ENCODE measurements around the gene ZNF148.
"Not testable (repeated sequence)": the region's sequence is repeated elsewhere in the genome, so short reads cannot be mapped to it uniquely, and the experiment has no call there.

ZNF148 gene, protein sequence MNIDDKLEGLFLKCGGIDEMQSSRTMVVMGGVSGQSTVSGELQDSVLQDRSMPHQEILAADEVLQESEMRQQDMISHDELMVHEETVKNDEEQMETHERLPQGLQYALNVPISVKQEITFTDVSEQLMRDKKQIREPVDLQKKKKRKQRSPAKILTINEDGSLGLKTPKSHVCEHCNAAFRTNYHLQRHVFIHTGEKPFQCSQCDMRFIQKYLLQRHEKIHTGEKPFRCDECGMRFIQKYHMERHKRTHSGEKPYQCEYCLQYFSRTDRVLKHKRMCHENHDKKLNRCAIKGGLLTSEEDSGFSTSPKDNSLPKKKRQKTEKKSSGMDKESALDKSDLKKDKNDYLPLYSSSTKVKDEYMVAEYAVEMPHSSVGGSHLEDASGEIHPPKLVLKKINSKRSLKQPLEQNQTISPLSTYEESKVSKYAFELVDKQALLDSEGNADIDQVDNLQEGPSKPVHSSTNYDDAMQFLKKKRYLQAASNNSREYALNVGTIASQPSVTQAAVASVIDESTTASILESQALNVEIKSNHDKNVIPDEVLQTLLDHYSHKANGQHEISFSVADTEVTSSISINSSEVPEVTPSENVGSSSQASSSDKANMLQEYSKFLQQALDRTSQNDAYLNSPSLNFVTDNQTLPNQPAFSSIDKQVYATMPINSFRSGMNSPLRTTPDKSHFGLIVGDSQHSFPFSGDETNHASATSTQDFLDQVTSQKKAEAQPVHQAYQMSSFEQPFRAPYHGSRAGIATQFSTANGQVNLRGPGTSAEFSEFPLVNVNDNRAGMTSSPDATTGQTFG
- total RNA-seq: 25.5 to 91.8 (median 50.7) reads per million in 17 experiments

DNA sequence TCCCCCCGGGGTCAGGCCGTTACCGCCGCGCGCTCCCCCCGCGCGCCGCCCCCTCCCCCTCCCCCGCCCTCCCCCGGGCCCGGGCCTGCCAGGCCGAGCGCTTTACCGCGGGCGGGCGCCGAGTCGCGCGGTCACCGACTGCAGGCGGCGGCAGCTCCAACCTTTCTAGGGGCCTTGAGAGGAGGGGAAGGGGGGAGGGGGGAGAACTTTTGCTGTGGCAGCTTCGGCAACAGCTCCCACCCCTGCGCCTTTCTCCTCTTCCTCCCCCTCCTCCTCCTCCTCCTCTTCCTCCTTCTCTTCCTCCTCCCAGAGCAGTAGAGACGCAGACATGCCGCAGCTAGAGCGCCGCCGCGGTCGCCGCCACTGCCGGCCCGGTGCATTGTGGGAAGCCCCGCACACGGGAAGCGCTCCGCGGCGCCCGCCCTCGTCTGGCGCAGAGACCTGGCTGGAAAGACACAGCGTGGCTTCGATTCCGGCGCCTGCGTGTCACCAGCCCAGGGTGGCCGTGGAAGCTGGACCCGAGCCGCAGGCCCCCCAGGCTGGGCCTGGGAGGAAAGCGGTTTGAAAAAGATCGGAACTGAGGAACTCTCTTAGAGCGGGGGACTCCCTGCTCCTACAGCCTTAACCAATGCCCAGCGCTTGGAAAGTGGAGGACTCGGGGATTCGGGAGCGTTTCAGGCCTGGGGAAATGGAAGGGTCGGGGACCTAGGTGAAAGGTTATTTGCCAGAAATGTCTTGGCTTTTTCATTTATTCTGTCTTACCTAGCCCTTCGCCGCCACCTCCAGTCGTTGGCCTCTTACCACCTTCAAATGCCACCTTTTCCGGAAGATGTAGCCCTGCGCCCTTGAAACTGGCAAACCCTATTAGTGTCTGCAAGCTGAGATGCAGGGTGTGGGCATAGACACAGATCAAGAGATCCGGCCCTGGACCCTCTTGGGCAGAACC is at the start of gene ZNF148:
TSS of gene ZNF148 (minus strand) at position 330 of the 946 bp plus-strand sequence. CDS start 61,685 bp downstream, outside the sequence.
- DNase-seq: peak; percentile 91 to 96 (median 93)

DNA sequence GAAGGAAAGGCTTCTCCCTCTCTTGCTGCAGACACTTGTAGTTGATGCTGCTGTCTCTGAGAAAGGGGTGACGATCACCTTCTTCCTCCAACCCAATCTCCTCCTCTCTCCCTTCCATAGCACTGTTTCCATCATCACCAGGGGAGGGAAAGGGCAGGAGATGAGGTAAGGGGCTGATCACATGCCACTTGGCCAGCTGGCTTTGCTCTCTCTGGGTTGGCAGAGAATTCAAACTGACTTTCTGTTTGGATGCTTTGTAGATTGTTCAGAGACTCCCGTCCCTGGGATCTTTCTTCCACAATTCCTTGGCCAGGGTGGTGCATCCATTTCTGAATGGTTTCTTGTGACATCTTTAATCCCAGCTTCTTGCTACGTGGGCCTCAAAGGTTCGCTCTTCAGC is 43.2 kb upstream of the ZNF148 start:
- no peak for DNase-seq

DNA sequence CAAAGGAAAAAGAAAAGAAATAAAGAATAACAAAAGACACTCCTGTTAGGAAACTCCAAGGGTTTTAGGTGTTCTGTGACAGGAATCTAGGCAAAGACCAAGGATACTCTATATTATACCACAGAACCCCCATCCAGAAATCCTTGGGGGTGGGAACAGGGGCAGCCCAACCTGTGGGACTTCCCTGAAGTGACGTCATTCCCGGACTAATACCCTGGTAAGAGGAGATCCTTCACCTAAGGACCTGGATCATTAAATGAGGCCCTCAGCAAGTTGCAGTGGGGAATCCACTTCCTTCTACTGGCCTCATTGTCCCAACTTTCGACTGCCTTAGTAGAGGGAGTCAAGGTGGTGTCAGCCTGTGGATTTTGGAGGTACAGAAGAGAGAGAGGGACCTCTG is 41.1 kb upstream of the ZNF148 start:
- DNase-seq: no peak

DNA sequence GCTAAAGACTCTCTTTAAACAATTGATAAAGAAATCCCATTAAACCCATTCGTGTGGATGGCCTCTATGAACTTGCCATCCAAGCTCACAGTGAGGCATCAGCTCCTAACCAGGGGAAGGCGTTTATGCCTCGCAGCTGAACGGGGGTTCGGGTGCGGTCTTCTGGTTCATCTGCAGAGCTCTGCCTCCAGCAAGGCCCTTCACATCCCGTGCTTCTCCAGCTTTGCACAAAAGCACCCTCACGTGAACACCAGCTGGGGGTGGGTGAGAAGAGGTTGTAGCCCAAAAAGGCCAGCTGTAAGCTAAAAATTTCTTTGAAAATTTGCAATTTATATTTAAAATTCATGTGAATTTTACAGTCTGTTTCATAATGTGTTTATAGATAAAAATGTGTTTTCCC is 39.5 kb upstream of the ZNF148 start:
- no peak for DNase-seq

DNA sequence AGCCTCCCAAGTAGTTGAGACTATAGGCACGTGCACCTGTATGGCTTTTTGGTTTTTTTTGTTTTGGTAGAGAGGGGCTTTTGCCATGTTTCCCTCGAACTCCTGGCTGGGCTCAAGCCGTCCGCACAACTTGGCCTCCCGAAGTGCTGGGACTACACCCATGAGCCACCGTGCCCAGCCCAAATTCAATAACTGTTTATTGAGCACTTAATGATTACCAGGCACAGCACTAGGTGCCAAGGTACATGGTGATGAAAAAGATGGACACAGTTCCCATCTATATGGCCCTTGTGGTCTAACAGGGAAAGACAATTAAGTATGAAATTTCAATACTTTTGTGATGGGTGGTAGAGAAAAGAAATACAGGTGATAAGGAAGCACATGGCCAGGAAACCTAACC is 35.8 kb upstream of the ZNF148 start:
- no peak for DNase-seq

DNA sequence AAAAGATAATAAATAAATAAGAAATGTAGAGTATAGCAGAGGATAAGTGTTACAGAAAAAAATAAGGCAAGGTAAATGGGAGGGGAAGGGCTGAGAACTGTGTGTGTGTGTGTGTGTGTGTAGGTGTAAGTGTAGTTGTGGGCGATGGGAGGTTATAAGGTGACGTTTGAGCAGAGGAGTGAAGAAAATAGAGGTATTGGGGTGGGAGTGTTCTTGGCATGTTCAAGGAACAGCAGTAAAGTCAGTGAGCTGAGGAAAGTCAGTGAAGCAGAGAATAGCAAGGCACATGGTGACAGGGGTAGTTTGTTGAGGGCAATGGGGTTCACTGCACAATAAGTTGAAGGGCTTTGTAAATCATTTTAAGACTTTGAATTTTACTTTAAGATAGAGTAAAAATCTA is 30.9 kb upstream of the ZNF148 start:
- DNase-seq: no peak

DNA sequence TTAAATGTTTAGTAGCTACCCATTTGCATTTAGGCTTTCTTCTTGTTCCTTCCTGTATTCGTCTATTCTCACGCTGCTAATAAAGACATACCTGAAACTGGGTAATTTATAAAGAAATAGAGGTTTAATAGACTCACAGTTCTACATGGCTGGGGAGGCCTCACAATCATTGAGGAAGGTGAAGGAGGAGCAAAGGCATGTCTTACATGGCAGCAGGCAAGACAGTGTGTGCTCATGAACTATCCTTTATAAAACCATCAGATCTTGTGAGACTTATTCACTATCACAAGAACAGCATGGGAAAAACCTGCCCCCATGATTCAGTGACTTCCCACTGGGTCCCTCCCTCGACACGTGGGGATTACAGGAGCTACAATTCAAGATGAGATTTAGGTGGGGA is 30.4 kb upstream of the ZNF148 start:
- not testable (repeated sequence) for DNase-seq

DNA sequence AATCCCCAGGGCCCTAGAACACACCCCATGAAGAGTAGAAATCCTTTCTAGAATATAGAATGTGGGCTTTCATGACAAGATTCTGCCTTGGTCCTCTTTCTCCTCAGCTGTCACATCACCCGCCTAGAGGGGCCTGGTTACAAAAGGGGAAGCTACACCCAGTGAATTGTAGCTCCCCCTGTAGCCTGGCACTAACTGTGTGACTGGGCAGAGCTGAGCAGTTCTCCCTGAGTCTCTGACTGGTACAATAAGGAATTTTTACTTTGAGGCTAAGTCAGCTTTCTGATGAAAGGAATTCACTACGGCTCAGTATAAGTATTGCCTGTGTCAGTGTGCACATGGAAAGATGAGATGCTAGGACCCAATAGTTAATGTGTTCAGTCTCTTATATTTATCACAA is 28.7 kb upstream of the ZNF148 start:
- DNase-seq: peak in 3 of 4 experiments; percentile 36 to 43 (median 43)

DNA sequence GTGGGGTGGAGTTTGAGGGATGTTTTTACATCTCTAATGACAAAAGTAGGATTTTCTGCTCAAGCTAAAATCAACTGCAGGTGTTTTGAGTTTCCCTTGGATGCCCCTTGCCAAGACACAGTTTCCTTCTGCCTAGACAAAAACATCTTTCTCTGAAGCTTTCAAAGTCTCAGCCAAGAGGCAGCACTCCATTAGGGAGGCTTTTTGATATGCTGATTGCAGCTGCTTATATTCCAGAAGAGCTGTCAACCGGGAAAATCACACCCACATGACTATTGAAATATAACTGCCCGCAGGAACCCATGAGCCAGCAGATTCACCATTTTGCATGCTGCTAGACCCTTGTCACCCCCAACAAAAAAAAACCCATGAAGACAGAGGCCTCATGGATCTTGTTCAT is 27.5 kb upstream of the ZNF148 start:
- no peak for DNase-seq

DNA sequence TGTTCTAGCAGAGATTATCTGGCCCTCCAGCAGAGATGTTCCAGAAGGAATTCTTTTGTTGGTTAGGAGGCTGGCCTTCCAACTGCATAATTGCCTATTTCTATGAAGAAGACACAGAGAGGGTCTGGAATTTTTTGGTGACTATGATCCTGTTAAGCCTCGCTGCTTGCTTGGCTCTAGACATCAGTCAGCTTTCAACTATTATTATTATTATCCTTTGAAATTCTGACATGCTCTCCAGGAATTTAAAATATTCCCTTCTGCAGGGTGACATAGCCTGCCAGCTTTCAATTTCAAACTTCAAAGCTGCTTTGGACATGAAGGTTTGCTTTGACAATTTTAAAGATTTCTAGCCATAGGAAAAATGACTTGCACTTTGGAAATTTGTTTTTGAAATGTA is 26.3 kb upstream of the ZNF148 start:
- DNase-seq: no peak

DNA sequence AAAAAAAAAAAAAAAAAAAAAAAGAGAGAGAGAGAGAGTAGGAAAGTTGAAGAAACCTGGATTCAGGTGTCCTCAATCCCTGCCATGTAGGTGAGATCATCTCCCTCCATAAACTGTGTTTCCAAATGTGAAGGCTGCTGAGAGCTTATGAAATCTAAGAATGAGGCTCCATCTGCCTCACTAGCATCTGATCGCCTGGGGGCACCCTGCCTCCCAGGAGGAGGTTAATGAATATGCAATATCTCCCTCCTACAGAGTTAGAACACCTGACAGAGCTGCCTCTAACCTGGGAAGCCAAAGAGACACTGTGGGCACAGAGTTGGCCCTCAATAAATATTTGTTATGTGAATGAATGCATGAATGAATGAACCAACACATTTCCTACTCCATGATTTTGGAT is 23.8 kb upstream of the ZNF148 start:
- DNase-seq: no peak

DNA sequence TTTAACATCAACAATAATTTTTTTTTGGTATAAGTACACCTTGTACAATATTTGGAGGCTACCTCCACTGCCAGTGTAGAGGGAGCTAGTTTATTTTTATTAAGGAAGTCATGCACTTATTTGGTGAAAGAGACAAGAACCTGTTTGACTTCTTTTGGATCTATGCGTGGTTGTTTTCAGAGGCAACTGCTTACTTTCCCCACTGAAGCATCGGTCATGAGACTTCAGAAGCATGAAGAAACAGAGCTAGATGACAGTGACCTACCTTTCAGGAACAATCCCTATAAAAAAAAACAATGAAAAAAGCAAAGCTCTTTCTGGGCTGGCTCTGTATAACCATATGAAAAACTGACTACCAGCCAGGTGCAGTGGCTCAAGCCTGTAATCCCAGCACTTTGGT is 20.0 kb upstream of the ZNF148 start:
- no peak for DNase-seq

DNA sequence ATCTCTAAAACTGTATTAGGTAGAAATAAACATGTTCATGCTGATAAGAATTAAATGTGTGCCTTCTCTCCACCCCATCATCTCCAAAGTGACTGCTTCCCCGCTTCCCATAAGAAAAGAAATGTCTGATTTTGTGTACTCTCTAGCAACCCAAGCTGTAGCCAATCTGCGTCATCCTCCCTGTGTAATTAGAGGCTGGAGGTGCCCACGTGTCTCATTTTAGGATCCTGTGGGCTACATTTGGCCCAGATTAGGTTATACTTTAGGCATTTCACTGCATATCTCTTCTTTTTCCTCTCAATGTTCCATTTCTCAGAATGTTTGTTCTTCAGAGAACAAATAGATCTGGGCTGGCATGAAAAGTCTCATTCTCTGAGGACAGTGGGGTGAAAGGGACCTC is 19.3 kb upstream of the ZNF148 start:
- no peak for DNase-seq

DNA sequence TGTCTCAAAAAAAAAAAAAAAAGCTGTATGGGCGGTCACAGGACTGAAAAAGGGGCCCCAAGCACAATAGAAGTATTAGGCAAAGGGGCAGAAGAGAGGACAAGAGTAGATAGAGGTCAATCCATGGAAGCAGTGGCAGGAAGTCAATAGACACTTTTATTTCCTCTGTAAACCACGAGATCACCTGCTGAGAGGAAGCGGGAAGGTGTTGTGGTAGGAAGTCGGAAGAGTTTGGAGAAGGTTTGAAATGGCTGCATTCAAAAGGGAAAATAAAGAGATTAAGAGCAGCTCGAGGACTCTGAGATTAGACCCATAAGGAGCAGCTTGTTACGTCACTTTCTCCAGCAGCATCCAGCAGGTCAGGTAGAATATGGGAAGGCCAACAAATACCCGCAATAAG is 14.2 kb upstream of the ZNF148 start:
- no peak for DNase-seq

DNA sequence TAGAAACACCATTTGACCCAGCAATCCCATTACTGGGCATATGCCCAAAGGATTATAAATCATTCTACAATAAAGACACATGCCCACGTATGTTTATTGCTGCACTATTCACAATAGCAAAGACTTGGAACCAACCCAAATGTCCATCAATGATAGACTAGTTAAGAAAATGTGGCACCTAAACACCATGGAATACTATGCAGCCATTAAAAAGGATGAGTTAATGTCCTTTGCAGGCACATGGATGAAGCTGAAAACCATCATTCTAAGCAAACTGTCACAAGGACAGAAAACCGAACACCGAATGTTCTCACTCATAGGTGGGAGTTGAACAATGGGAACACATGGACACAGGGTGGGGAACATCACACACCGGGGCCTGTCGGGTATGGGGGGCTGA is 13.2 kb upstream of the ZNF148 start:
- not testable (repeated sequence) for DNase-seq

DNA sequence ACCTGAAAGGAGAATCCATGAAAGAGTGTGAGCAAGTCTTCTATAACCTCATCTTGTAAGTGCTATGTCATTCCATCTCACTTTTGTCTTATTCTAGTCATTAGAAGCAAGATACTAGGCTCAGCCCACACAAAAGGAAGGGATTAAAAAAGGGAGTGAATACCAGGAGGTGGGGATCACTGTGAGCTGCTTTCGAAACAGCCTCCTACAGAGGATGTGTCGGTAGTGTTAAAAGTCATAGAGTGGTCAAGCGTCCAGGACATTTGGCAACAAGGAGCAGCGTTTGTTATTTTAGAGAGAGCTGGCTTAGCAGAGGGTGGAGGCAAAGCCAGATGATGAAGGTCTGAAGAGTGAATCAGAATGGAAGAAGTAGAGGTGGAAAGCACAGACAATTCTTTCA is 11.7 kb upstream of the ZNF148 start:
- DNase-seq: peak in 1 of 4 experiments; percentile 10

DNA sequence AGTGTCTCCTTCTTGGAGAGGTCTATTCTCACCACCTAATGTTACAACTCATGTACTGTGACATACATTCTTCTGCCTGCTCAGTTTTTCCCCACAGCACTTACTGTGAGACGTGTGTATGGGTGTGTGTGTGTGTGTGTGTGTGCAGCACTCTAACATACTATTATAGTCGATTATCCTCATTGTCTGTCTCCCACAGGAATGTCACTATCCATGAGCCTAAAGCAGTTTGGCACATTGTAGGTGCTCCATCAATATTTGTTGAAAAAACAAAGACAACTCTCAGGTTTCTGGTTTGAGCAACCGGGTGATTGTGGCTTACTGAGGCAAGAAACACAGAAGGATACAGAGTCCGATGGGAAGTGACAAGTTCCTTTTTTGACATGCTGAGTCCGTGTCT is 8.6 kb upstream of the ZNF148 start:
- DNase-seq: peak in 2 of 4 experiments; percentile 5 to 18

DNA sequence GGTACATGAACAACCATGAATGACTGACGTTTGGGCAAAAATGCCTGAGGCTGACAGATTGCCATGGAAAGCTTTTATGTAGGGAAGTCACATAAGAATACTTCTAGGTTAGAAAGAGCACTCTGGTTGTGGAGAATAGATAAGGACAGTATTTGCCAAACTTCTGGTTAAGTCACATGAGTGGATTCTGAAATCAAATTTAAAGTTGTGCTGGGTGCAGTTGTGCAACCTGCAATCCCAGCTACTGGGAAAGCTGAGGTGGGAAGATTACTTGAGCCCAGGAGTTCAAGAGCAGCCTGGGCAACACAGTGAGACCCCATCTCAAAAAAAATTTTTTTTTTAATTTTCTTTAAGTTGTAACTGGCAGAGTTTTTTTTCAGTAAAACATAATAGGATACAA is 7.2 kb upstream of the ZNF148 start:
- peak in 1 of 4 experiments; percentile 15 for DNase-seq

DNA sequence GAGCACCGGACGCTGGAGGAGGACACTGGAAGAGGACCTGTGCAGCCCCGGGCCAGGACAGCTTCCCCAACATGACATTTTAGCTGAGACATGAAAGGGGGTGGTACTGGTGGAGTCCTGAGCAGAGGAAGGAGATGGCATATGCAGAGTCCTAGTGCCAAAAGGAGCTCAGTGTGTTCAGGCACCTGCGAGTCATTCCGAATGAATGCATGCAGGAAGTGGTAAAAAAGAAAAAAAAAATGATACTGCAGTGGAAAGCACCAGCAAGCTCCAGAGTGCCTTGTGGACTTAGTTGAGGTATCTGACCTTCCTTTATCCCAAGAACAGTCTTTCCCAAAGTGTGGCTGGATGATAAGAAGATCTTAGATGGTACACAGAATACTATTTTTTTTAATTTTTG is 6.6 kb upstream of the ZNF148 start:
- no peak for DNase-seq

DNA sequence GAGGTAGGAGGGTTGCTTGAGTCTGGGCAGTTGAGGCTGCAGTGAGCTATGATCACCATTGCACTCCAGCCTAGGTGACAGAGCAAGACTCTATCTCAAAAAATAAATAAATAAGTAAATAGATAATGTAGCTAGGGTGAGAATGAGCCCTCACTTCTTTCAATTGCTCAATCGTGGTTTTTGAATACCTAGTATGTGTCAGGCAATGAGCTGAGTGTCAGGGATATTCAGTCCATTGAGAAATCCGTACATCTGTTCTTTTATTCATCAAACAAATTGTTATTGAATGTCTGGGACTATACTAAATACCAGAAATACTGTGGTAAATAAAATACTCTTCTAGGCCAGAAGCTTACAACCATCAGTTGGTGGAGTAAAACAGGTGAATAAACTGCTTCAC is 6.2 kb upstream of the ZNF148 start:
- DNase-seq: no peak

DNA sequence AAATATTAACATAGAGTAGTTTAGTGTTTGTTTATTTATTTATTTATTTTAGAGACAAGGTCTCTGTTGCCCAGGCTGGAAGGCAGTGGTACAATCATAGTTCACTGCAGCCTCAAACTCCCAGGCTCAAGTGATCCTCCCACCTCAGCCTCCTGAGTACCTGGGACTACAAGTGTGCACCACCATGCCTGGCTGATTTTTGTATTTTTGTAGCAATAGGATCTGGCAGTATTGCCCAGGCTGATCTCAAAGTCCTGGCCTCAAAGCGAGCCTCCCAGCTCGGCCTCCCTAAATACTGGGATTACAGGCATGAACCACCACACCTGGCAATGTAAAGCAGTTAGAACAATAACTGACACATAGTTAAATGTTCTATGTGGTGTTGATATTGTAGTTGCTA is 4.4 kb upstream of the ZNF148 start:
- DNase-seq: no peak

DNA sequence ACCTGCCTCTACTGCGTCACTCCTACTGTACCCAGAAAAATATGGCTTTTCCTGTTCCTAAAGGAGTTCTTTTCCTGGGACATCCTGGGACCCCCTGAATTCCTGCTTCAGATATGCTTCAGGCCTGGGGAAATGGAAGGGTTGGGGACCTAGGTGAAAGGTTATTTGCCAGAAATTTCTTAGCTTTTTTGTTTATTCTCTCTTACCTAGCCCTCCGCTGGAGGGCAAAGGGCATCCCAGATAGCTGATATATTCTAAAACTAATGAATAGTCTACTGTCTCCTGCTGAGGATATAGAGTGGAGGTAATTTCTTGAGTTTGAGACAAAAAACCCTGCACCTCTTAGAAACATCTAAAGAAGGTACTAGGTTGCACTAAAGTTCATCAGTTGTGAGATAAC is 3.6 kb upstream of the ZNF148 start:
- DNase-seq: no peak
